Thyroid gland (tissue), 4 donors: ENCODE measurements around the gene SLC6A16.

Experiments
- CTCF ChIP-seq, 6 experiments: fragments of 200-600 bp in 3 of 6; fragments of 450-650 bp in 3 of 6; sonication (generic) in 3 of 6; IDR thresholded peaks; one replicate each; pipeline ENCODE4 v1.5.1; 2016 to 2019; ENCODE audit warnings: antibody characterized with exemption in 6 of 6, mild to moderate bottlenecking in 2 of 6, inconsistent platforms in 1 of 6, moderate library complexity in 1 of 6
- POLR2A ChIP-seq, 2 donors: fragments of 450-650 bp; IDR thresholded peaks; one replicate each; pipeline ENCODE4 v1.6.1; 2017; ENCODE audit warnings: antibody characterized with exemption in 2 of 2, mild to moderate bottlenecking in 2 of 2, moderate library complexity in 1 of 2

GRCh38 chr19:49349567-49349966, 24.6 kb upstream of the SLC6A16 start:
- TF ChIP-seq POLR2A (IDR thresholded peaks at IDR 0.05) (no peak), CTCF (IDR thresholded peaks at IDR 0.05) (no peak)
